ENCODE measurements around the gene SAMHD1. TPM values are rescaled to one million over a fixed set of nuclear protein-coding genes. Genes with fewer than 3 reads are reported as not detected.
A peak's percentile ranks its signal among the peaks of the same experiment; 100 is the strongest.

SAMHD1 gene
- total and polyA plus RNA-seq, 9 of the 15 experiments (the other 6 are each of a cell fraction or from before 2014, with no cell fraction given): 6.8 to 20.4 (median 14.8) TPM

DNA sequence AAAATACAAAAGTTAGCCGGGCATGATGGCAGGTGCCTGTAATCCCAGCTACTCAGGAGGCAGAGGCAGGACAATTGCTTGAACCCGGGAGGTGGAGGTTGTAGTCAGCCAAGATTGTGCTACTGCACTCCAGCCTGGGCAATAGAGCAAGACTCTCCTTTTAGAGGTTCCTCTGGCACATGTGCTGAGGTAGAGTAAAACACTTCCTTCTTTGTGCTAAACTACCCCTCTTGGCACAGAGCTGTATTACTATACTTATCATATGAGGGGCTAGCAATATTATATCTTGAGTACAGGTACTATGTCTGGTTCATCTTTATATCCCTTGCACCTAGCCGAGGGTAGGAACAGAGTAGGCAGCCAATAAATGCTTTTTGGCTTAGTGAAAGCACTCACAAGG is 40.2 kb upstream of the SAMHD1 start:
- Histone ChIP-seq H3K4me3 (no peak overlapping the region), H3K27me3 (ENCODE audit: control insufficient read depth in 2 of 2, insufficient read depth in 2 of 2, low read length in 2 of 2) (no peaks in the 10 kb centered on the region), H3K27ac (ENCODE audit: extremely low read depth, low read depth, low read length) (no peak overlapping the region), H3K4me2 (ENCODE audit: insufficient read depth, low read length) (no peak overlapping the region), H4K20me1 (replicated peaks; ENCODE audit: control insufficient read depth, insufficient read depth, low read length) (no peaks in the 10 kb centered on the region), H3K36me3 (ENCODE audit: control insufficient read depth, insufficient read depth, low read length) (peaks cover 15% of the 10 kb centered on the region; the same call in 2 of the 3 replicates), H3K79me2 (ENCODE audit: control insufficient read depth, insufficient read depth, low read length) (no peaks in the 10 kb centered on the region), H3K9me1 (ENCODE audit: control insufficient read depth, insufficient read depth, low read length) (no peaks in the 10 kb centered on the region), H3K9ac (ENCODE audit: insufficient read depth in 1 of 2, low read depth in 2 of 2, low read length in 2 of 2) (no peak overlapping the region), H2AFZ (ENCODE audit: low read depth, low read length) (no peak overlapping the region), H3K9me3 (replicated peaks; ENCODE audit: control insufficient read depth, insufficient read depth, low read depth, low read length) (peaks cover 5% of the 10 kb centered on the region; the same call in 1 of the 2 replicates), H3K4me1 (replicated peaks in 1 of 2; ENCODE audit: control insufficient read depth in 2 of 2, insufficient read depth in 2 of 2, low read length in 2 of 2) (peaks cover 3 to 8% of the 10 kb centered on the region in 2 experiments; a peak in 2 of 5 replicates)
- FAIRE-seq: no peak
- CTCF ChIA-PET (ENCODE audit: low intra/inter-chr PET ratio): no interaction called here
- TF ChIP-seq ZNF121 (CRISPR knock-in tag; conservative IDR thresholded peaks at IDR 0.05) (0 out of 2 replicates have a peak, but pooled peaks have one; percentile 32), ZNF134 (CRISPR knock-in tag; conservative IDR thresholded peaks at IDR 0.05) (no peak)
- intact Hi-C loops (cut with micrococcal nuclease): no loop called here
- DNase-seq (ENCODE audit: extremely low read depth in 1 of 4, low spot score in 3 of 4): no peak
- ATAC-seq: no peak
- BruUV-seq (replicated peaks): no TSS peak
- 70% methylated on average over 3 of the region's 3 CpGs for WGBS (ENCODE audit: insufficient coverage, low coverage, missing lambda C conversion rate)
- POLR2A ChIA-PET: interaction anchor here (0.6 kb wide), 1 partner anchor 1513 kb away, joined by 3 read pairs; no protein-coding TSS in a partner anchor
- in situ Hi-C loops (cut with MboI): no loop called here

DNA sequence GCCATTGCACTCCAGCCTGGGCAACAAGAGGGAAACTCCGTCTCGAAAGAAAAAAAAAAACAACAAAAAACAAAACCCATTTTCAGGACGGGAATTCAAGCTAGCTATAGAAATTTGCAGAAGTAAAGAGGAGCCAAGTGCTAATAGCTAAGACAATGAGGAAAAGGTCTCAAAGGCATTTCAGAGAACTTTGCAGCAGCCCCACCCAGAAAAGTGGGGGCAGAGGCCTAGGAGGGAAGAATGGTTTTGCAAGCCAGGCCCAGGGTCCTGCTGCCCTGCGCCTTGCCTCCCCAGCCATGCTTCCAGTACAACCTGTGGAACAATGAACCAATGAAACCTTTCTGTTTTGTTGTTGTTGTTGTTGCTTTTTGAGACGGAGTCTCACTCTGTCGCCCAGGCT is 38.3 kb upstream of the SAMHD1 start:
- H3K36me3 ChIP-seq (ENCODE audit: control insufficient read depth, insufficient read depth, low read length): peaks cover 2% of the 10 kb centered on the region; the same call in 1 of the 3 replicates
- peaks cover 3 to 8% of the 10 kb centered on the region in 2 experiments; a peak in 2 of 5 replicates for H3K4me1 ChIP-seq (replicated peaks in 1 of 2; ENCODE audit: control insufficient read depth in 2 of 2, insufficient read depth in 2 of 2, low read length in 2 of 2)
- no peak for FAIRE-seq
- ChIA-PET POLR2A (interaction anchor here (0.6 to 1.2 kb wide), 2 partner anchors 9 to 1448 kb away, joined by 4 read pairs; no protein-coding TSS in a partner anchor), CTCF (ENCODE audit: low intra/inter-chr PET ratio) (no interaction called here)
- H3K4me2 ChIP-seq (ENCODE audit: insufficient read depth, low read length): no peak overlapping the region
- H3K79me2 ChIP-seq (ENCODE audit: control insufficient read depth, insufficient read depth, low read length): no peaks in the 10 kb centered on the region
- H2AFZ ChIP-seq (ENCODE audit: low read depth, low read length): peak overlapping the region; percentile 55; the same call in 1 of the 2 replicates
- in situ Hi-C loops (cut with MboI): no loop called here
- no peak overlapping the region for H3K4me3 ChIP-seq
- no peaks in the 10 kb centered on the region for H4K20me1 ChIP-seq (replicated peaks; ENCODE audit: control insufficient read depth, insufficient read depth, low read length)
- H3K9me1 ChIP-seq (ENCODE audit: control insufficient read depth, insufficient read depth, low read length): no peaks in the 10 kb centered on the region
- H3K9me3 ChIP-seq (replicated peaks; ENCODE audit: control insufficient read depth, insufficient read depth, low read depth, low read length): peaks cover 3% of the 10 kb centered on the region; the same call in 1 of the 2 replicates
- no peak overlapping the region for H3K27ac ChIP-seq (ENCODE audit: extremely low read depth, low read depth, low read length)
- peak in 1 of 4 experiments; percentile 9 for DNase-seq (ENCODE audit: extremely low read depth in 1 of 4, low spot score in 3 of 4)
- ATAC-seq: no peak
- no peaks in the 10 kb centered on the region for H3K27me3 ChIP-seq (ENCODE audit: control insufficient read depth in 2 of 2, insufficient read depth in 2 of 2, low read length in 2 of 2)
- H3K9ac ChIP-seq (ENCODE audit: insufficient read depth in 1 of 2, low read depth in 2 of 2, low read length in 2 of 2): 0 out of 4 replicates have a peak overlapping the region, but pooled peaks of 1 of the 2 experiments have one; percentile 47
- 88% methylated on average over 5 of the region's 6 CpGs for WGBS (ENCODE audit: insufficient coverage, low coverage, missing lambda C conversion rate)
- intact Hi-C loops (cut with micrococcal nuclease): no loop called here
- no TSS peak for BruUV-seq (replicated peaks)
- TF ChIP-seq, protein P1, sequence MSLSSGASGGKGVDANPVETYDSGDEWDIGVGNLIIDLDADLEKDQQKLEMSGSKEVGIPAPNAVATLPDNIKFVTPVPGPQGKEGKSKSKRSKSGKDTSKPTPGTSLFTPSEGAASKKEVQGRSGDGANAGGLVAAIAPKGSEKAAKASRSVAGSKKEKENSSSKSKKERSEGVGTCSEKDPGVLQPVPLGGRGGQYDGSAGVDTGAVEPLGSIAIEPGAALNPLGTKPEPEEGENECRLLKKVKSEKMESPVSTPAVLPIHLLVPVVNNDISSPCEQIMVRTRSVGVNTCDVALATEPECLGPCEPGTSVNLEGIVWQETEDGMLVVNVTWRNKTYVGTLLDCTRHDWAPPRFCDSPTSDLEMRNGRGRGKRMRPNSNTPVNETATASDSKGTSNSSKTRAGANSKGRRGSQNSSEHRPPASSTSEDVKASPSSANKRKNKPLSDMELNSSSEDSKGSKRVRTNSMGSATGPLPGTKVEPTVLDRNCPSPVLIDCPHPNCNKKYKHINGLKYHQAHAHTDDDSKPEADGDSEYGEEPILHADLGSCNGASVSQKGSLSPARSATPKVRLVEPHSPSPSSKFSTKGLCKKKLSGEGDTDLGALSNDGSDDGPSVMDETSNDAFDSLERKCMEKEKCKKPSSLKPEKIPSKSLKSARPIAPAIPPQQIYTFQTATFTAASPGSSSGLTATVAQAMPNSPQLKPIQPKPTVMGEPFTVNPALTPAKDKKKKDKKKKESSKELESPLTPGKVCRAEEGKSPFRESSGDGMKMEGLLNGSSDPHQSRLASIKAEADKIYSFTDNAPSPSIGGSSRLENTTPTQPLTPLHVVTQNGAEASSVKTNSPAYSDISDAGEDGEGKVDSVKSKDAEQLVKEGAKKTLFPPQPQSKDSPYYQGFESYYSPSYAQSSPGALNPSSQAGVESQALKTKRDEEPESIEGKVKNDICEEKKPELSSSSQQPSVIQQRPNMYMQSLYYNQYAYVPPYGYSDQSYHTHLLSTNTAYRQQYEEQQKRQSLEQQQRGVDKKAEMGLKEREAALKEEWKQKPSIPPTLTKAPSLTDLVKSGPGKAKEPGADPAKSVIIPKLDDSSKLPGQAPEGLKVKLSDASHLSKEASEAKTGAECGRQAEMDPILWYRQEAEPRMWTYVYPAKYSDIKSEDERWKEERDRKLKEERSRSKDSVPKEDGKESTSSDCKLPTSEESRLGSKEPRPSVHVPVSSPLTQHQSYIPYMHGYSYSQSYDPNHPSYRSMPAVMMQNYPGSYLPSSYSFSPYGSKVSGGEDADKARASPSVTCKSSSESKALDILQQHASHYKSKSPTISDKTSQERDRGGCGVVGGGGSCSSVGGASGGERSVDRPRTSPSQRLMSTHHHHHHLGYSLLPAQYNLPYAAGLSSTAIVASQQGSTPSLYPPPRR (CRISPR knock-in tag; IDR thresholded peaks at IDR 0.05; ENCODE audit: borderline replicate concordance): no peak
- TF ChIP-seq, protein P2, sequence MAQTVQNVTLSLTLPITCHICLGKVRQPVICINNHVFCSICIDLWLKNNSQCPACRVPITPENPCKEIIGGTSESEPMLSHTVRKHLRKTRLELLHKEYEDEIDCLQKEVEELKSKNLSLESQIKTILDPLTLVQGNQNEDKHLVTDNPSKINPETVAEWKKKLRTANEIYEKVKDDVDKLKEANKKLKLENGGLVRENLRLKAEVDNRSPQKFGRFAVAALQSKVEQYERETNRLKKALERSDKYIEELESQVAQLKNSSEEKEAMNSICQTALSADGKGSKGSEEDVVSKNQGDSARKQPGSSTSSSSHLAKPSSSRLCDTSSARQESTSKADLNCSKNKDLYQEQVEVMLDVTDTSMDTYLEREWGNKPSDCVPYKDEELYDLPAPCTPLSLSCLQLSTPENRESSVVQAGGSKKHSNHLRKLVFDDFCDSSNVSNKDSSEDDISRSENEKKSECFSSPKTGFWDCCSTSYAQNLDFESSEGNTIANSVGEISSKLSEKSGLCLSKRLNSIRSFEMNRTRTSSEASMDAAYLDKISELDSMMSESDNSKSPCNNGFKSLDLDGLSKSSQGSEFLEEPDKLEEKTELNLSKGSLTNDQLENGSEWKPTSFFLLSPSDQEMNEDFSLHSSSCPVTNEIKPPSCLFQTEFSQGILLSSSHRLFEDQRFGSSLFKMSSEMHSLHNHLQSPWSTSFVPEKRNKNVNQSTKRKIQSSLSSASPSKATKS (CRISPR knock-in tag; IDR thresholded peaks at IDR 0.05): no peak
- TF ChIP-seq TCF7 (IDR thresholded peaks at IDR 0.05; ENCODE audit: borderline replicate concordance) (no peak), MTA3 (IDR thresholded peaks at IDR 0.05; ENCODE audit: borderline replicate concordance) (no peak)

All from K562 (cell line).